Cerebellar cortex (tissue), 1 donor: Measurements from ENCODE around the gene CX3CR1.
"Not testable (repeated sequence)": the region's sequence is repeated elsewhere in the genome, so short reads cannot be mapped to it uniquely, and the experiment has no call there.

ENCODE experiments used
- DNase-seq: peaks from one replicate; pipeline ENCODE4 v3.0.0-alpha.2; 2015; ENCODE audit warnings: low spot score

Gene CX3CR1, protein sequence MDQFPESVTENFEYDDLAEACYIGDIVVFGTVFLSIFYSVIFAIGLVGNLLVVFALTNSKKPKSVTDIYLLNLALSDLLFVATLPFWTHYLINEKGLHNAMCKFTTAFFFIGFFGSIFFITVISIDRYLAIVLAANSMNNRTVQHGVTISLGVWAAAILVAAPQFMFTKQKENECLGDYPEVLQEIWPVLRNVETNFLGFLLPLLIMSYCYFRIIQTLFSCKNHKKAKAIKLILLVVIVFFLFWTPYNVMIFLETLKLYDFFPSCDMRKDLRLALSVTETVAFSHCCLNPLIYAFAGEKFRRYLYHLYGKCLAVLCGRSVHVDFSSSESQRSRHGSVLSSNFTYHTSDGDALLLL

DNA sequence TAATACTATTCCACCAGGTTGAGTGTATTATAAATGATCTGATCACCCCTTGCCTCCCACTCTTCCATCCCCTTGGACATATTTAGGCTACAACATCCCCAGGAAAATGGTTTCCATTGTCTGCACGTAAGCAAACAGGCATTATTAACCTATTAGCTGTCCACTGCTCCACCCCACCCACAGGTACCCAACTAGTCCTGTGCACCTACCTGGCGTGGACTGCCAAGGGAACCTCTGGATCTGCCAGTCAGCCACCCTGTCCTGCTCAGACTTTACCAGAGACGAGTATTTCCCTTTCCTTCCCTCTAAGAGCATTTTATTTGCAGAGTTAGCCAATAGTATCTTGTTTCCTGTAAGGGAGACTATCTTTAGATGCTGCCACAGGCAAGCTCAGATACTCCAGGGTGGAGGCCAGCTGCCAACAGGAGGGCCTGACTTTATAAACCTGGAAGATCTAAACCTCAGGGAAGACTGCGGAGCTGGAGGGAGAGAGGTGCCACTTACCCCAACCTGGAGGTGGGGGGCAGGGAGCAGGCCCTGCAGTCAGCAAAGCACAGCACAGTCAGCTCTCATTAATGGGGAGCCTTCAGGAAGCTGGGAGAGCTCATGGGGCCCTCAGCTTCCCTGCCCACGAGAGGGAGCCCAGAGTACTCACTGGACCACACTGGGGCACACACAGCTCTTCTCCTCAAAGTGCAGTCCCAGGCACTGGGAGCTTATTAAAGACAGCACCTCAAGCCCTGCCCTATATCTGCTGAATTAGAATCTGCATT, at the start of gene CX3CR1:
CX3CR1 (minus strand) TSS at position 292 of the 773 bp plus-strand sequence. CDS start 13,527 bp downstream, outside the sequence.
- DNase-seq = no peak

DNA sequence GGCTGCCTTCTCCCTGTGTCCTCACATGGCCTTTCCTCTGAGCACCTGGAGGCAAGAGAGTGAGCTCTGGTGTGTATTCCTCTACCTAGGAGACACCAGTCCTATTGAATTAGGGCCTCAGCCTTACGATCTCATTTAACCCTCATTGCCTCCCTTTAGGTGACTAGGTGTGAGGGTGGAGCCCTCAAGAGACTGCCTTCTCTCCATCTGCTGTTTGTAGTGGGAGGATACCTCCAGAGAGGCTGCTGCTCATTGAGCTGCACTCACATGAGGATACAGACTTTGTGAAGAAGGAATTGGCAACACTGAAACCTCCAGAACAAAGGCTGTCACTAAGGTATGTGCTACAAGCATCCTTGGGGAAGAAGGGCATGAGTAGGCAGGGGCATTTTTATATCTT, 49.7 kb upstream of the CX3CR1 start, which contains the start of gene CCR8:
CCR8 (plus strand) TSS at position 217 of the 400 bp plus-strand sequence. CDS start 2,623 bp downstream, outside the sequence.
- DNase-seq = no peak

DNA sequence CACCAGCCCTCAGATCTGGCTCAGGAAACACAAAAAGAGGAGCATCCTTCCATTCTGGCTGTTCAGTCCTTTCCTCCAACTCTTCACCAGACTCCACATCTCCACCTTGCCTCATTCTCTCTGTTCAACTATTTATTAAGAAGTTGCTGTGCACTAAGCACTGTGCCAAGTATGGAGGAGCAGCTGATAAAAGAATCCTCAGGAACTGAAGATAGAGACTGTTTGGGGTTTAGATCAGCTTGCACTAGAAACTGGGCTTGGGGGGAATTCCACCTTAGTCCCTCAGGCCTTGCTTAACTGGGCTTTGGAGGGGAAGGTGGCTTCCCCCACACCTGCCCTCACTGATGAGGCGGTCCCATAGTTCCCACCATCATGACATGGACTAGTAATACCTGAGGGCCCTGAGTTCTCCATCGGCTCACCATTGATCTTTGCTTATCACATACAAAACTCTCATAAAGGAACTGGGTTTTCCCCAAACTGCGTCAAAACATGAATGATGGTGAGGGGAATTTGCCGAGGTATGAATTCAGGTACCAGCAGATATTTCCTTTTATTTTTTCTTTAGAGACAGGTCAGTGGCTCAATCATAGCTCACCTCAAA, 48.0 kb upstream of the CX3CR1 start:
- no peak for DNase-seq

DNA sequence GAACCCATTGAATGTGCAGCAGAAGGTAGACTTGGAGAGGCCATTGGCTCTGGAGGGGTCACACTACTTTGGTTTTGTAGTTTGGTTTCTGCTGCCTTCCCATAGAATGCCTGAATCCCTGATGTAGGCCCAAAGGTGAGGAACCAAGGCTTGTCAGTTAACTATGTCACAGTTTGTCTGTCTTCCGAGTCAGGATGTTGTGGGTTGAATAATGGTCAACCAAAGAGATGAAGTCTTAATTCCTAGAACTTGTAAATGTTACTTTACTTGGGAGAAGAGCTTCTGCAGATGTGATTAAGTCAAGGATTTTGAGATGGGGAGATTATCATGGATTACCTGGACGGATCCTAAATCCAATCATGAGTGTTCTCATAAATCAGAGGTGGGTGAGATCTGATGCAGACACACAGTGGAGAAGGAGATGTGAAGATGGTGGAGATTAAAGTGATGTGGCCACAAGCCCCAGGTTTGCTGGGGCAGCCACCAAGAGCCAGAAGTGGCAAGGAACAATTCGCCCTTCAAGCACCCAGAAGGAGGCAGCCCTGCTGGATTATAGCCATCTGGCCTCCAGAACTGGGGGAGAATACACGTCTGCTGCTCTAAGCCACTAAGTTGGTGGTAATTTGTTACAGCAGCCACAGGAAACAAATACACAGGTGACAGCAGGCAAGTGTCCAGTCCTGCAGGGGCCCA, 47.4 kb upstream of the CX3CR1 start:
- DNase-seq = no peak

DNA sequence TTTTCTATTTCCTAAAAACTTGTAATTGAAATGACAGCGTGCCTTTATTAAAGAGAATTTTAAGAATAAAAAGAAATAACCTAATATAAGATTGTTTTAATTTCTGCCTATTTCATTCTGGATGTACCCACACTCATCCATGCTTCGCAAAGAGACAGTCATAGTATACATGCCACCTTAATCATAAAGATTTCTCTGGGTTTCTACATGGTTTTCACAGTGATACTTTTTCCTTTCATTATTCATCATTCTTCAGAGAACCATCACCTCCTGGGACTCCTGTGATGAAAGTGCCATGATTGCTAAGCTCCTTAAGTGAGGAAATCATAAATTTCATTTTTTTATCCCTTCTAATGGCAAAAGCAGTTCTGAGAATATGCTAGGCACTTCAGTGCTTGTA, 45.4 kb upstream of the CX3CR1 start:
- DNase-seq = no peak

DNA sequence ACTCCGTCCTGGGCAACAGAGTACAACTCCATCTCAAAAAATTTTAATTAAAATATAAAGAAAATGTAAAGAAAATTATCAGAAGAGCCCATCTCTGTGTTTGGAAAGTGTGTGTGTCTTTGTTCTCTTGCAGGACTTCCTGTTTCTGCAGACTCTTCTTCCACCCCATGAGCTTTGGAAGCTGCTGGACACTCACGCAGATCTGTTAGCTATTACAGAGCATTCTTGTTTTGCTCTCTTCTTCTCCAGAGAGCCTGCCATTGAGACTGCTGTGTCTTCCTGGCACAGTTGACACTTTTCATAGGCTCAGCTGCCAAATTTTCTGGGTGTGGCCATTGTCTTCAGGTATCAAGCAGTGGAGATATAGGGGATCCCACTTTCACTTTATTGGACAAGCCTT, 43.7 kb upstream of the CX3CR1 start:
- no peak for DNase-seq

DNA sequence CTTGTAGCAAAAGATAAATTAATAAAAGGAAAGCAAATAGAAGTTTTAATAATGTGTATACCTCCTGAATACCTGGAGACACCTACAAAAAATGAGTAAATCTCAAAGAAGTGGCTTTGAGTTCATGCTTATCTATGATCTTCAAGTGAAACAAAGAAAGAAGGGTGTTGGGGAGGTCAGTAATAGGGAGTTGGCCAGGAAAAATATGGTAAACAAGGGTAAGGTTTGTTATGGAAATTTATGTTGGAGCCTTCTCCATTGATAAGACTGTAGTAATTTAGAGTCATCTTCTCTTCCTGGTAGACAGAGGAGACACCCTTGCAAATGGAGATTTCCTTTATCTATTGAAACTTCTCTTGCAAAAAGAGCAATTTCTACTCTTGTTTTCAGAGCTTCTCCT, 43.1 kb upstream of the CX3CR1 start:
- no peak for DNase-seq

DNA sequence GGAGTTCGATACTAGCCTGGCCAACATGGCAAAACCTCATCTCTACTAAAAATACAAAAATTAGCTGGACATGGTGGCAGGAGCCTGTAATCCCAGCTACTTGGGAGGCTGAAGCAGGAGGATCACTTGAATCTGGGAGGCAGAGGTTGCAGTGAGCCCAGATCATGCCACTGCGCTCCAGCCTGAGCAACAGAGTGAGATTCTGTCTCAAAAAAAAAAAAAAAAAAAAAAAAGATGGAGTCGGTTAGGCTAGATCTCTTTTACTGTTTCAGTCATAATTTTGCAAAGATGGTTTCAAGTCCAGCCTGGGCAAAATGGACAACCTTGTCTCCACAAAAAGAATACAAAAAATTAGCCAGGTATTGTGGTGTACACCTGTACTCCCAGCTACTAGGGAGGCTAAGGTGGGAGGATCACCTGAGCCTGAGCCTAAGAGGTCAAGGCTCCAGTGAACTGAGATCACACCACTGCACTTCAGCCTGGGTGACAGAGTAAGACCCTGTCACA, 42.4 kb upstream of the CX3CR1 start:
- DNase-seq = not testable (repeated sequence)

DNA sequence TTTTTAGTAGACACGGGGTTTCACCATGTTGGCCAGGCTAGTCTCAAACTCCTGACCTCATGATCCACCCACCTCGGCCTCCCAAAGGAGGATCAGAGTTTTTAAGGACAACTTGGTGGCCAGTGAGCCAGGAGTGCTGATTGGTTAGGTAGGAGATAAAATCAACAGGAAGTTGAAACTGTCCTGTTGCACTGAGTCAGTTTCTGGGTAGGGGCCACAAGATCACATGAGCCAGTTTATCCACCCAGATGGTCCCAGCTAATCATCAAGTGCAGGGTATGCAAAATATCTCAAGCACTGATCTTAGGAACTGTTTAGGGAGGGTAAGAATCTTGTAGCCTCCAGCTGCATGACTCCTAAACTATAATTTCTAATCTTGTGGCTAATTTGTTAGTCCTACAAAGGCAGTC, 41.7 kb upstream of the CX3CR1 start:
- DNase-seq = not testable (repeated sequence)

DNA sequence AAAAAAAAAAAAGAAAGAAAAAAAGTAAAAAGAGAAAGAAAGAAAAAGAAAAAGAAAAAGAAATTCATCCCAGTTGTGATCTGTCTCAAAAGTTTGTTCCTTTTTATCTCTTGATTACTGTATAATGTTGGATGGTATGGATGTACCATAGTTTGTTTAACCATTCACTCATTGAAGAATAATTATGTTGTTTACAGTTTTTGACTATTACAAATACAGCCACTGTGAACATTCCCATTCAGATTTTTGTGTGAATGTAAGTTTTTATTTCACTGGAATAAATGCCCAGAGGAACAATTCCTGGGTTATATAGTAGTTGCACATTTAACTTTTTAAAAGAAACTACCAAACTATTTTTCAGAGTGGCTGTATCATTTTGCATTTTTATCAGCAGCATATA, 39.4 kb upstream of the CX3CR1 start:
- no peak for DNase-seq

DNA sequence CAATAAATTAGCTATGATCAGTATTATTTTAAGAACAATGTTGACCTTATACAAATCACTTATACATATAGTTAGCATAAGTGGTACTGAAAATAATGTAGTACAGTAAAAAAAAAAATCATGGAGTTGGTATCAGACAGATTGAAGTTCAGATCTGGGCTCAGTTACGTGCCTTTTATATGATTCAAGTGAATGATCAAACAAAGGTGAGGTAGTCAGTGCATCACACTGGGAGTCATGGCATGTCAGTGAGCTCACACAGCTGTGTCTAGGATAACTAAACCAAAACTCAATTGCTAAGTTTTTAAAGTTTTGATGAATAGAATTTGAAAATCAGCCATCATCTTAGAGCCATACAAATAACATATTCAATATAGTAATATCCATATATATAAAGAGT, 38.5 kb upstream of the CX3CR1 start:
- no peak for DNase-seq

DNA sequence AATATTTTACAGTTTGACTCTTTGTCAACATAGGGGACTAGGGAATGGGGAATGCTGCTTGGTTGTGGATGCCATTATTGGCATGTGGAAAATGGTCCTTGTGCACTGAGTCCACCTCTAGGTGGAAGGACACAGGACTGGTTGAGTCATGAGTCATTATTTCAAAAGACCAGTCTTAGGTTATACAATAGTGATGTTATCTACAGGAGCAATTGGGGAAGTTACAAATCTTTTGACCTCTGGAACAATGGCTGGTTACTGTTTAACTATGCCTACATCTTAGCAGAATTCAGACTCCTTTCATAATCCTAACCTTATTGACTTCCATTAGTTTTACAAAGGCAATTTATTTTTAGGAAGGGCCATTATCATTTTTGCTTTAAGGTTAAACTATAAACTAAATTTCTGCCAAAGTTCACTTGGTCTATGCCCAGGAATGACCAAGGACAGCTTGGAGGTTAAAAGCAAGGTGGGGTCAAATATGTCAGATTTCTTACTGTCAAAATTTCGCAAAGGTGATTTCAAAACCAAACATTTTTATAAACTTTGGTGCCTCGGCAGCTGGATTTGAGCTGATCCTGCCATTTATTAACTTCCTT, 37.8 kb upstream of the CX3CR1 start:
- DNase-seq = no peak

DNA sequence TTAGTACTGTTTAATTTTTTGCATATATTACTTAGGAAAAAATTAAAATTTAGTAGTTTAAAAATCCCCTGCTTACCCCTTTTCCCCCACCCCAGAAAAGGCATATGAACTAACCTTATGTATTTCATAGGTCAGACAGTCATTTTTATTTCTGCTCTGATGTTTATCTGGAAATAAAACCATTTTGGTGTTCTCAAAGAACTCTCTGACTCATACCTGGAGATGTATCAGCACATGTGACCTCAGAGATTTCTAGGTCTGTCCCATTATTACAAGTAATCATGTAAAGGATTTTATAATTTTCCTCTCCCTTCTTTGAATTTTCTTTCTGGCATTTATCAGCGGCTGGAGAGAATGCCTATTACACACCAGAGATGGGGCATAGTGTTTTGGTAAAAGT, 35.6 kb upstream of the CX3CR1 start:
- no peak for DNase-seq

DNA sequence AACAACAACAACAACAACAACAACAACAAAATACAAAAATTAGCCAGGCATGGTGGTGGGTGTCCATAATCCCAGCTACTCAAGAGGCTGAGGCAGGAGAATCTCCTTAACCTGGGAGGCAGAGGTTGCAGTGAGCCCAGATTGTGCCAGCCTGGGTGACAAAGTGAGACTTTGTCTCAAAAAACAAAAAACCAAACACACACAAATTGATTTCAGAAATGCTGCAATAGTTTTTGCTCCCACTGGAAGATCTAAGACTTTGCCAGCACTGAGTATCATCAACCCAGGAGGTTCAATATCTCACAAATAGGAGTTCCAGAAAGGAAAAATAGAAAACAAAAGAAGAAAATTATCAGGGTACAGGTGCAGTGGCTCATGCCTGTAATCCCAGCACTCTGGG, 33.5 kb upstream of the CX3CR1 start:
- no peak for DNase-seq

DNA sequence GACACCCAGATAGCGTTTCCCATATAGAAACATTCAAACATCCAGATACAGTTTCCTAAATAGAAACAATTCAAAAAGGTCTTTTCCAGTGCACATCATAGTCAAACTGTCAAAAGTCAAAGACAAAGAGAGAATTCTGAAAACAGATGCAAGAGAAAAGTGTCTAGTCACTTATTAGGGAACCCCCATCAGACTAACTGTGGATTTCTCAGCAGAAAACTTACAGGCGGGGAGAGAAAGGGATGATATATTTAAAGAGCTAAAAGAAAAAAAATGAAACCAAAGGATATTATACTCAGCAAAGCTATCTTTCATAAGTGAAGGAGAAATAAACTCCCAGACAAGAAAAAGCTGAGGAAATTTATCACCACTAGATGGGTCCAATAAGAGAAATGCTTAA, 22.3 kb upstream of the CX3CR1 start:
- no peak for DNase-seq

DNA sequence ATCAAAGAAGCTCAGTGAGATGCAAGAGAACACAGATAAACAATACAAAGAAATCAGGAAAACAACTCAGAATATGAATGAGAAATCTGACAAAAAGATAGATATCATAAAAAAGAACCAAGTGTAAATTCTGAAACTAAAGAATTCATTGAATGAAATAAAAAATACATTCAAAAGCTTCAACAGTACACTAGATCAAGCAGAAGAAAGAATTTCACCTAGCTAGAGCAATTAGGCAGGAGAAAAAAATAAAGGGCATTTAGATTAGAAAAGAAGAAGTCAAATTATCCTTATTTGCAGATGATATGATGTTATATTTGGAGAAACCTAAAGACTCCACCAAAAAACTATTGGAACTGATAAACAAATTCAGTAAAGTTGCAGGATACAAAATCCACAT, 19.4 kb upstream of the CX3CR1 start:
- DNase-seq = no peak

DNA sequence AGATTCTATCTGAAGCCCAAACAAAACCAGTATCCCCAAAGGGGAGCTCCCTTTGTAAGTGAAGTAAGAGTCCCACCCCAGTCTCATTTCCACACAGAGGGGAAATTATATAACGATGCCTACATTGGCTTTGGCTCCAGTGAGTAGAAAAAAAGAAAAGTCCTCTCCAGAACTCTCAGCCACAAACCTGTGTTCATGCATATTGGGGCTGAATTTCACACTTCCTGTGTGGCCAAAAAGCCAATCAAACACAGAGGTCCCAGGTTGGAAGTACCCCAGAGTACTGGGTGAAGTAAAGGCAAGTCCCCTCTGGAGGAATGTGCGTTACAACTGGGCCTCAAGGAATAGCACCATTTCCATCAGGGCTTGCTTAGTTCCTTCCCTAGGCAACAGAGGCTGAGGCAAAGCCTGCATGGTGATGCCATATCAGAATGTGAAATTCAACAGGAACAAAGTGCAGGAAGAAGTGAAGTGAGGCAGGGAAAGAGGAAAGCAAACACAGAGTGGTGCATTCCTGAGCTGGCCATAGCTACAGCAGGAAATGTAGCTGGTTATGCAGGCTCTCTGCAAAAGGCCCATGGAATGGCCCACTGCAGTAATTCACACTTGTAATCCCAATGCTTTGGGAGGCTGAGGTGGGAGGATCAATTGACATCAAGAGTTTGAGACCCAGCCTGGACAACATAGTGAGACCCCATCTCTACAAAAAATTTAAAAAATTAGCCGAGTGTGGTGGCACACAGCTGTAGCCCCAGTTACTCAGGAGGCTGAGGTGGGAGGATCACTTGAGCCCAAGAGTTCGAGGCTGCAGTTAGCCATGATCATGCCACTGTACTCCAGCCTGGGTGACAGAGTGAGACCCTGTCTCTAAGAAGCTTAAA, 16.6 kb upstream of the CX3CR1 start:
- no peak for DNase-seq

DNA sequence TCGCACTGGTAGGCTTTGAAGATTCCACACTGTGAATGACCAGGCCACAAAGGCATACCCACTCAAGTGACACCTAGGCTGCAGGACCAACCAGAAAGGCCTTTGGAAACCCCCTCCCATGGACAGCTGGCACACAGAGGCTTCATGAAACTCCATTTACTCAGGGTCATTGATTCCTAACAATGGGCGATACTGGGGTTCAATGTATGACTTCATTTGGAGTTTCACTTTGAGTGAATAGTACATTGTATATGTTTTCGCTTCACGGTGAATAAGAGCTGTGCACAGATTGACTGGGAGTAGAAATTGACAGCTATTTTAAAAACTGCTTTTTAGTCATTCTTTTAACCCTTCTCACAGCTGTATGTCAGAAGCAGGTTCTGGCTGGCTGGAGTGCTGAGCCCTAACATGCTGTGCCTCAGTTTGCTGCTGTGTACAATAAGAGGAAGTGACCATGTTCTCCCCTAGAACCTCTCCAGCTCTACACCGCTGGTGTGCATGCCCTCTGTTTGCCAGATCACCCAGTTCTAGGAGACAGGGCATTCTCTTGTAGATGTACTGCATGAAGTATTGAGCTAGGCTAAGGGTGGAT, 15.4 kb upstream of the CX3CR1 start:
- no peak for DNase-seq

DNA sequence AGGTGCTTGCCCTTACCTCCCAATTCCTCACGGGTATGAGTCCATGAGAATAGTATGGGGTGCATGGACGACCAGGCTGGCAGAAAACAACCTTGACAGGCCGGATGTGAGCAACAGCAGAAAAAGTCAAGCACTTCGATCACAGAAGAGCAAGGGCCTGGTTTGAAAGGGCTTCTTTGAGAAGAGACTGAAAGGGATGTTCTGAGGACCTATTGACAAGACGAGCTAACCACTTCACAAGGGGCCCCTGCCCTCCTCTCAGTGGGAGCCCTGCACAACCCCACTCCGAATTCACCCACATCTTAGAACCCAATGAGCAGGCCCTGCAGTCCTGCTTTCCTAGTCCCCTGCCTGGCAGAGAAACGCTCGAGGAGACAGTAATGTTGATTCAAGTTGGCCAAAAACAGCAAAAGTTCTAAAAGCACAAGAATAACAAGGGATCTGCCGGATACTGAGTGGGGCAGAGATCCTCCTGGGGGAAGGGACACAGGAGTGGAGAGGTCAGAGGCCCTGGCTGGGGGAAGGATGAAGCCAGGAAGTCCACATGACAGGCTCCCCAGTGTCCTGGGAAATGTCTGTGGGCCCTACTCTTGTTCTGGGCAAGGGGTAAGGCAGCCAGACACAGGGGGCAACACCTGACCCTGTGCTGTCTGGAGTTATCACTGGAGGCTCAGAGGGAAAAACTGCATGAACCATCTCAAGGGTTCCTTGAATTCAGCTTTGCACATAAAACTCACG, 14.8 kb upstream of the CX3CR1 start:
- no peak for DNase-seq

DNA sequence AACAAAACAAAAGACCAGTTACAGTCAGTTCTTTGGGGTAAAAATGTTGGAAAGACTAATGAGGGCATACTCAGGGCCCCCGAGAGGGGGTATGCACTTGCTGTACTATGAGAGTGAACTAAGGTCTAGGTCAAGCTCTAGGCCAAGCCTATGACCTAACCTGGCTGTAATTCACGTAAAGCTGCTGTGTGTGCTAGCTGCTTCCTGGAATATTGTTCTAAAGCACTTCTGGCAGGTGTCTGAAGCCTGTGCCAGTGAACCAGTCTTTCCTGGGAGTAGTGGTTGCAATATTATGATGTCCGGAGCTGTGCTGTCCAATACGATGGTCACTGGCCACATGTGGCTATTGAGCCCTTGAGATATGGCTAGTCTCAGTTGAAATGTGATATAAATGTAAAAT, 13.1 kb upstream of the CX3CR1 start:
- no peak for DNase-seq
